NCI-H526 treated with DMSO at 0.1 percent for 48 hours (cell line): ENCODE data around the gene SHB.
A peak's percentile ranks its signal among the peaks of the same experiment; 100 is the strongest.
"Not testable (repeated sequence)": the region's sequence is repeated elsewhere in the genome, so short reads cannot be mapped to it uniquely, and the experiment has no call there.

Experiments used
- DNase-seq: peaks from one replicate; lab custom pipeline; 2025; lab: John Stamatoyannopoulos, UW

SHB gene

GRCh38 chr9:37918665-37919170 lies 150.3 kb downstream of the SHB start:
- no peak for DNase-seq

- no peak for DNase-seq
Observed at GRCh38 chr9:37917801-37918664, 151.0 kb downstream of the SHB start.

- no peak for DNase-seq
Observed at GRCh38 chr9:37917313-37917731, 151.7 kb downstream of the SHB start.

- DNase-seq, result no peak
Observed at GRCh38 chr9:37916471-37917312, 152.3 kb downstream of the SHB start.

- no peak for DNase-seq
Observed at GRCh38 chr9:37915911-37916470, 153.0 kb downstream of the SHB start.

GRCh38 chr9:37914701-37915358 lies 154.2 kb downstream of the SHB start:
- no peak for DNase-seq

GRCh38 chr9:37914154-37914551 lies 154.9 kb downstream of the SHB start:
- no peak for DNase-seq

- peak; percentile 53 for DNase-seq
Observed at GRCh38 chr9:37913480-37914153, 155.4 kb downstream of the SHB start.

GRCh38 chr9:37911271-37911681 lies 157.8 kb downstream of the SHB start:
- DNase-seq, result no peak

- no peak for DNase-seq
Observed at GRCh38 chr9:37910271-37910670, 158.8 kb downstream of the SHB start.

- DNase-seq, result not testable (repeated sequence)
Observed at GRCh38 chr9:37909836-37910235, 159.2 kb downstream of the SHB start.

- DNase-seq, result no peak
Observed at GRCh38 chr9:37909326-37909725, 159.7 kb downstream of the SHB start.

- no peak for DNase-seq
Observed at GRCh38 chr9:37908698-37909186, 160.3 kb downstream of the SHB start.

GRCh38 chr9:37908283-37908682 lies 160.7 kb downstream of the SHB start:
- no peak for DNase-seq

- DNase-seq, result no peak
Observed at GRCh38 chr9:37906312-37907239, 162.5 kb downstream of the SHB start.

- DNase-seq, result no peak
Observed at GRCh38 chr9:37905776-37906175, 163.3 kb downstream of the SHB start.

- DNase-seq, result no peak
Observed at GRCh38 chr9:37905131-37905505, 163.9 kb downstream of the SHB start.

- DNase-seq, result peak; percentile 20
Observed at GRCh38 chr9:37904445-37905130, 164.4 kb downstream of the SHB start.

GRCh38 chr9:37903647-37904444 lies 165.2 kb downstream of the SHB start, which contains the start of gene SLC25A51:
Gene SLC25A51, minus strand, starts transcription at chr9:37904127. Its CDS starts 15,577 bp downstream, at chr9:37888550.
- DNase-seq, result peak; percentile 88
